H1 (cell line): ENCODE results near the gene DIAPH1. TPM values are rescaled to one million over a fixed set of nuclear protein-coding genes. Genes with fewer than 3 reads are reported as not detected.

Experiments
- CTCF ChIA-PET: fragments of 300-600 bp; sonication (Branson Sonifier 250); formaldehyde crosslinking; loops from one replicate; lab custom pipeline; 2021; ENCODE audit not compliant: partially characterized antibody; lab: Charles Lee
- POLR2A ChIA-PET: fragments of 300-600 bp; sonication (Branson Sonifier 250); formaldehyde crosslinking; loops from one replicate; lab custom pipeline; 2021; ENCODE audit warnings: inconsistent platforms; ENCODE audit not compliant: partially characterized antibody; lab: Charles Lee
- DNase-seq, 2 experiments: peaks; one replicate each; pipeline versions ENCODE4 v3.0.0 to v3.0.0-alpha.2; 2010 to 2022; ENCODE audit warnings: low spot score in 2 of 2, low read depth in 1 of 2, mixed read lengths in 1 of 2
- FAIRE-seq: peaks from 2 replicates; lab custom pipeline; 2011; peaks lifted over from hg19 to GRCh38; lab: Jason Lieb, UNC
- H2AFZ ChIP-seq: 2 replicates; pipeline ENCODE4 v1.8.1; 2012; ENCODE audit warnings: low read length, inconsistent platforms
- H2AK5ac ChIP-seq: 2 replicates; pipeline ENCODE4 v1.6.1; 2013; ENCODE audit warnings: low read depth, low read length
- H2BK120ac ChIP-seq: replicated peaks from 2 replicates; pipeline ENCODE3; 2013; ENCODE audit warnings: low read depth, low read length, inconsistent platforms
- H2BK12ac ChIP-seq: 2 replicates; pipeline ENCODE4 v1.6.1; 2013; ENCODE audit warnings: low read depth, low read length
- H2BK15ac ChIP-seq: 2 replicates; pipeline ENCODE4 v1.6.1; 2013; ENCODE audit warnings: low read length
- H2BK20ac ChIP-seq: 2 replicates; pipeline ENCODE4 v1.6.1; 2013; ENCODE audit warnings: low read length
- H2BK5ac ChIP-seq: 2 replicates; pipeline ENCODE4 v1.6.1; 2013; ENCODE audit warnings: low read depth, low read length
- H3K14ac ChIP-seq: 2 replicates; pipeline ENCODE4 v1.6.1; 2013; ENCODE audit warnings: inconsistent platforms; ENCODE audit not compliant: insufficient read length
- H3K18ac ChIP-seq: 2 replicates; pipeline ENCODE4 v1.6.1; 2013; ENCODE audit warnings: low read length; ENCODE audit errors: extremely low read depth
- H3K23ac ChIP-seq: 2 replicates; pipeline ENCODE4 v1.6.1; 2013; ENCODE audit warnings: inconsistent platforms; ENCODE audit not compliant: insufficient read length
- H3K23me2 ChIP-seq: 2 replicates; pipeline ENCODE4 v1.6.1; 2013; ENCODE audit warnings: low read depth, low read length
- H3K27ac ChIP-seq: 2 replicates; pipeline ENCODE4 v1.6.1; 2011; ENCODE audit warnings: low read depth, low read length, inconsistent platforms
- H3K27me3 ChIP-seq, 4 experiments: replicated peaks in 1 of 4; 1 replicate in 1 of 4; 2 replicates in 3 of 4; pipeline versions ENCODE4 v1.6.1 to v1.8.1; 2011 to 2013; ENCODE audit warnings: low read length in 3 of 4, mild to moderate bottlenecking in 3 of 4, inconsistent platforms in 2 of 4, mixed read lengths in 2 of 4, moderate library complexity in 1 of 4; ENCODE audit not compliant: control insufficient read depth in 3 of 4, insufficient read depth in 3 of 4; ENCODE audit errors: extremely low read depth in 1 of 4
- H3K36me3 ChIP-seq, 4 experiments: 2 replicates each; pipeline versions ENCODE4 v1.6.1 to v1.8.1; 2011 to 2013; ENCODE audit warnings: mild to moderate bottlenecking in 4 of 4, low read length in 3 of 4, moderate library complexity in 2 of 4, control low read depth in 1 of 4, inconsistent platforms in 1 of 4; ENCODE audit not compliant: insufficient read depth in 4 of 4, control insufficient read depth in 2 of 4
- H3K4ac ChIP-seq: replicated peaks from 2 replicates; pipeline ENCODE3; 2013; ENCODE audit warnings: low read length, low read depth, mixed read lengths, inconsistent platforms; ENCODE audit not compliant: insufficient read length
- H3K4me1 ChIP-seq, 4 experiments: replicated peaks in 1 of 4; 1 replicate in 1 of 4; 2 replicates in 3 of 4; pipeline versions ENCODE4 v1.6.1 to v1.8.1; 2011 to 2013; ENCODE audit warnings: low read length in 3 of 4, inconsistent platforms in 2 of 4, mixed read lengths in 1 of 4; ENCODE audit not compliant: insufficient read depth in 4 of 4, control insufficient read depth in 3 of 4
- H3K4me2 ChIP-seq, 2 experiments: 2 replicates each; pipeline versions ENCODE4 v1.6.1 to v1.8.1; 2011 to 2013; ENCODE audit warnings: low read depth in 2 of 2, low read length in 2 of 2, control low read depth in 1 of 2, inconsistent platforms in 1 of 2, mild to moderate bottlenecking in 1 of 2; ENCODE audit not compliant: insufficient read depth in 1 of 2
- H3K4me3 ChIP-seq, 4 experiments: fragments of 200-600, 300-600 bp in 1 of 4; sonication (generic), shearing (Covaris generic), sonication (Bioruptor Twin) in 1 of 4; 2 replicates each; pipeline versions ENCODE4 v1.5.1 to v1.8.1; 2011 to 2016; ENCODE audit warnings: low read length in 4 of 4, low read depth in 3 of 4, control low read depth in 2 of 4, inconsistent platforms in 2 of 4, mild to moderate bottlenecking in 2 of 4, mixed read lengths in 1 of 4, moderate library complexity in 1 of 4; ENCODE audit not compliant: insufficient read depth in 2 of 4; ENCODE audit errors: extremely low read depth in 1 of 4
- H3K56ac ChIP-seq: replicated peaks from 2 replicates; pipeline ENCODE3; 2013; ENCODE audit warnings: low read depth, mild to moderate bottlenecking, mixed read lengths, low read length, inconsistent platforms; ENCODE audit not compliant: insufficient read length
- H3K79me1 ChIP-seq: 2 replicates; pipeline ENCODE4 v1.6.1; 2013; ENCODE audit warnings: low read depth, low read length, control low read depth
- H3K79me2 ChIP-seq, 2 experiments: 2 replicates each; pipeline versions ENCODE4 v1.6.1 to v1.8.1; 2012 to 2013; ENCODE audit warnings: low read length in 2 of 2, mild to moderate bottlenecking in 2 of 2, inconsistent platforms in 1 of 2; ENCODE audit not compliant: insufficient read depth in 2 of 2, control insufficient read depth in 1 of 2
- H3K9ac ChIP-seq, 4 experiments: replicated peaks in 1 of 4; 1 replicate in 1 of 4; 2 replicates in 3 of 4; pipeline versions ENCODE4 v1.6.1 to v1.8.1; 2011 to 2013; ENCODE audit warnings: low read depth in 3 of 4, low read length in 3 of 4, control low read depth in 2 of 4, mild to moderate bottlenecking in 2 of 4, moderate library complexity in 2 of 4, inconsistent platforms in 1 of 4; ENCODE audit errors: extremely low read depth in 1 of 4
- H3K9me3 ChIP-seq, 2 experiments: 2 replicates each; pipeline versions ENCODE4 v1.6.1 to v1.8.1; 2012 to 2013; ENCODE audit warnings: mild to moderate bottlenecking in 2 of 2, moderate library complexity in 2 of 2, control low read depth in 1 of 2, inconsistent platforms in 1 of 2, low read depth in 1 of 2, low read length in 1 of 2, mixed read lengths in 1 of 2; ENCODE audit not compliant: insufficient read depth in 2 of 2
- H4K20me1 ChIP-seq, 2 experiments: replicated peaks in 1 of 2; 2 replicates each; pipeline versions ENCODE3 to v1.8.1; 2011 to 2013; ENCODE audit warnings: inconsistent platforms in 2 of 2, low read length in 2 of 2, mild to moderate bottlenecking in 1 of 2; ENCODE audit not compliant: insufficient read depth in 2 of 2, control insufficient read depth in 1 of 2
- H4K5ac ChIP-seq: 2 replicates; pipeline ENCODE4 v1.6.1; 2013; ENCODE audit warnings: low read length, low read depth, mixed read lengths, inconsistent platforms; ENCODE audit not compliant: insufficient read length
- H4K8ac ChIP-seq: 2 replicates; pipeline ENCODE4 v1.8.0; 2013; ENCODE audit warnings: mild to moderate bottlenecking, moderate library complexity, low read length, inconsistent platforms; ENCODE audit not compliant: insufficient read depth; ENCODE audit errors: extremely low read depth
- H4K91ac ChIP-seq: replicated peaks from 2 replicates; pipeline ENCODE3; 2013; ENCODE audit warnings: low read length, mixed read lengths, inconsistent platforms; ENCODE audit not compliant: insufficient read length
- POU5F1 ChIP-seq: IDR thresholded peaks from 2 replicates; pipeline ENCODE4 v1.6.1; 2011; ENCODE audit warnings: low read depth, mild to moderate bottlenecking, low read length, moderate library complexity
- RAD21 ChIP-seq, 2 experiments: IDR thresholded peaks in 1 of 2; conservative IDR thresholded peaks in 1 of 2; 2 replicates each; pipeline ENCODE4 v1.6.1; 2011; ENCODE audit warnings: low read depth in 2 of 2, low read length in 2 of 2, improper control_type of control experiment in 1 of 2, inconsistent platforms in 1 of 2, mild to moderate bottlenecking in 1 of 2, moderate library complexity in 1 of 2
- RNF2 ChIP-seq: fragments of 200-900, 300-1000 bp; sonication (generic); IDR thresholded peaks from 2 replicates; pipeline ENCODE4 v1.7.1; 2016; ENCODE audit warnings: borderline replicate concordance, low read depth, mild to moderate bottlenecking, antibody characterized with exemption, low read length; ENCODE audit not compliant: poor library complexity, severe bottlenecking; ENCODE audit errors: missing control alignments
- TAF7 ChIP-seq: optimal IDR thresholded peaks from 2 replicates; pipeline ENCODE3; 2011; ENCODE audit warnings: low read depth, mild to moderate bottlenecking, inconsistent platforms, low read length, moderate library complexity, borderline replicate concordance
- YY1 ChIP-seq: IDR thresholded peaks from 2 replicates; pipeline ENCODE4 v1.6.1; 2011; ENCODE audit warnings: low read depth, mild to moderate bottlenecking, low read length
- WGBS, 2 experiments: shearing (Covaris generic) in 1 of 2; methylation state at CpG; one replicate each; pipeline versions ENCODE4 v1.1.6 to v1.1.7; 2013 to 2015; ENCODE audit warnings: low lambda C conversion rate in 2 of 2, mixed read lengths in 2 of 2, inconsistent platforms in 1 of 2, low coverage in 1 of 2, missing lambda C conversion rate in 1 of 2; ENCODE audit not compliant: insufficient replicate concordance in 2 of 2, insufficient coverage in 1 of 2, insufficient read length in 1 of 2; ENCODE audit errors: extremely low coverage in 1 of 2, missing lambda C conversion rate in 1 of 2; 5-methylcytosine and 5-hydroxymethylcytosine counted together
- polyA plus RNA-seq, 7 experiments: library from polyadenylated mRNA; depleted of rRNA in 3 of 7; stranded (reverse) in 5 of 7; unstranded in 2 of 7; fragments of >200 nt in 5 of 7; fragments of 200-250 nt in 2 of 7; gene quantifications; 1 replicate in 5 of 7; 2 replicates in 1 of 7; 4 replicates in 1 of 7; pipeline versions ENCODE4 v1.2.1 to v1.2.3, GENCODE V29; 2011 to 2013; ENCODE audit warnings: missing spikeins in 2 of 7, mixed read lengths in 2 of 7
- total RNA-seq: library from RNA; stranded (reverse); fragmentation: NEBNext Ultra II Directional; extraction: Animal tissue kit (Norgen Biotek cat#: 25700); gene quantifications from 2 replicates; pipeline ENCODE4 v1.2.1, GENCODE V29; 2021
- TF ChIP-seq, protein P1 (sequence below), 3 experiments: IDR thresholded peaks; 1 replicate in 2 of 3; 2 replicates in 1 of 3; pipeline versions ENCODE4 v1.5.1 to v1.6.1; 2011; ENCODE audit warnings: low read length in 3 of 3, mild to moderate bottlenecking in 3 of 3, inconsistent platforms in 2 of 3, low read depth in 1 of 3, moderate library complexity in 1 of 3; ENCODE audit not compliant: insufficient read depth in 1 of 3; ENCODE audit errors: control extremely low read depth in 1 of 3

Gene DIAPH1
- total and polyA plus RNA-seq, 2 of the 8 experiments (the other 6 are each of a cell fraction or from before 2014, with no cell fraction given) = 61.2 to 114 TPM

DNA sequence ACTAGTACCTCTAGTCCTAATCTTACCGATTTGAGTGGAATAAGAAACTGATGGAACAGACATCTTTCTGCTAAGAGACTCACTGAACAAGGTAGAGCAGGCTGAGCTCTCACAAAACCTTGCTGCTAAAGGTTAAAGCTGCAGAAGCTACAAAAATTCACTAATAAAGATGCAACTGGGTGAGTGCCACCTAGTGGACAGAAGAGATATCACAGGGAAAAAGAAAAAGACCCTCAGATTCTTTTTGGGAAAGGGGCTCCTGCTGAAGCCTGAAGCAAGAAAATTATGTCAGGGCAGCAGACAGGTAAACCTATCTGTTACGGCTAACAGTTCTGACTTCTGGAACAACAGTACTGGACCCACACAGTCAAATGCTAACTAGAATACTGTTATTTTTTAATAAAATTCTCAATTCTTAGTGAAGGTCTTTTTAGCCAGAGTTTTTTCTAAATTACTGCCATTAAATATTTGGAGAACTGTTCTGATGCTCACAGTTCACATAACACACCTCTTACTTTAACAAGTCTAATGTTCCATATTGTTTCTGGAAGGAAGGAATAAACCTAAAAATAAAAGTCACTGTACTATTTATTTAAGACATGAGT is 51.2 kb downstream of the DIAPH1 start:
- no peak overlapping the region for H3K14ac ChIP-seq
- DNase-seq (no peak), FAIRE-seq (peak; percentile 69)
- 47% methylated on average over 2 of the region's 2 CpGs; no CpG with 5 or more reads in 1 of the 2 experiments for WGBS, 2 experiments
- no peak overlapping the region for H3K27ac ChIP-seq
- H3K36me3 ChIP-seq = peaks cover 5 to 30% (median 16%) of the 10 kb centered on the region in 4 experiments; a peak in 7 of 8 replicates
- H2AK5ac ChIP-seq = no peak overlapping the region
- no peaks in the 10 kb centered on the region; a peak in 2 of 7 replicates for H3K4me1 ChIP-seq
- no peak overlapping the region for H3K56ac ChIP-seq
- H3K79me1 ChIP-seq = no peaks in the 10 kb centered on the region
- H3K9ac ChIP-seq = no peak overlapping the region
- no peaks in the 10 kb centered on the region for H3K79me2 ChIP-seq
- no peak overlapping the region for H4K5ac ChIP-seq
- no peak overlapping the region for H2BK20ac ChIP-seq
- H3K4me3 ChIP-seq = no peak overlapping the region
- no peaks in the 10 kb centered on the region for H3K23me2 ChIP-seq
- no peak overlapping the region for H3K18ac ChIP-seq
- H3K4ac ChIP-seq = no peak overlapping the region
- no peak overlapping the region for H2BK15ac ChIP-seq
- no peaks in the 10 kb centered on the region for H3K27me3 ChIP-seq
- ChIA-PET CTCF (interaction anchor here (0.6 to 3.5 kb wide), 47 partner anchors 10 to 1078 kb away, joined by 3 to 30 read pairs (median 5); partner anchors contain the start of genes PCDHB10, PCDHB11, PCDHB14 and PCDHB15), POLR2A (interaction anchor here (0.5 to 1.6 kb wide), 2 partner anchors 73 to 252 kb away, joined by 3 to 4 read pairs; no protein-coding TSS in a partner anchor)
- no peak overlapping the region for H2AFZ ChIP-seq
- no peak overlapping the region for H4K8ac ChIP-seq
- no peak overlapping the region for H2BK120ac ChIP-seq
- H3K23ac ChIP-seq = no peak overlapping the region
- no peak overlapping the region for H4K91ac ChIP-seq
- H2BK12ac ChIP-seq = no peak overlapping the region
- no peaks in the 10 kb centered on the region for H4K20me1 ChIP-seq
- no peak overlapping the region for H3K4me2 ChIP-seq
- no peak overlapping the region for H2BK5ac ChIP-seq
- TF ChIP-seq RNF2 = no peak
- no peak for TF ChIP-seq YY1
- TF ChIP-seq TAF7 = no peak
- TF ChIP-seq RAD21 (IDR thresholded peaks at IDR 0.05 in 1 of 2, conservative IDR thresholded peaks at IDR 0.05 in 1 of 2; ENCODE audit: low read depth in 2 of 2, low read length in 2 of 2) = peak; percentile 6 to 21; a peak in 1 of 4 replicates
- TF ChIP-seq, protein P1, sequence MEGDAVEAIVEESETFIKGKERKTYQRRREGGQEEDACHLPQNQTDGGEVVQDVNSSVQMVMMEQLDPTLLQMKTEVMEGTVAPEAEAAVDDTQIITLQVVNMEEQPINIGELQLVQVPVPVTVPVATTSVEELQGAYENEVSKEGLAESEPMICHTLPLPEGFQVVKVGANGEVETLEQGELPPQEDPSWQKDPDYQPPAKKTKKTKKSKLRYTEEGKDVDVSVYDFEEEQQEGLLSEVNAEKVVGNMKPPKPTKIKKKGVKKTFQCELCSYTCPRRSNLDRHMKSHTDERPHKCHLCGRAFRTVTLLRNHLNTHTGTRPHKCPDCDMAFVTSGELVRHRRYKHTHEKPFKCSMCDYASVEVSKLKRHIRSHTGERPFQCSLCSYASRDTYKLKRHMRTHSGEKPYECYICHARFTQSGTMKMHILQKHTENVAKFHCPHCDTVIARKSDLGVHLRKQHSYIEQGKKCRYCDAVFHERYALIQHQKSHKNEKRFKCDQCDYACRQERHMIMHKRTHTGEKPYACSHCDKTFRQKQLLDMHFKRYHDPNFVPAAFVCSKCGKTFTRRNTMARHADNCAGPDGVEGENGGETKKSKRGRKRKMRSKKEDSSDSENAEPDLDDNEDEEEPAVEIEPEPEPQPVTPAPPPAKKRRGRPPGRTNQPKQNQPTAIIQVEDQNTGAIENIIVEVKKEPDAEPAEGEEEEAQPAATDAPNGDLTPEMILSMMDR (IDR thresholded peaks at IDR 0.05; ENCODE audit: control extremely low read depth in 1 of 3, insufficient read depth in 1 of 3, low read depth in 1 of 3, low read length in 3 of 3) = peak in 2 of 3 experiments; percentile 51 to 73; a peak in 2 of 4 replicates
- TF ChIP-seq POU5F1 = no peak
- H3K9me3 ChIP-seq = no peaks in the 10 kb centered on the region
